HG02981 (cell line): ENCODE measurements around the gene AFF1.
"Not testable (repeated sequence)": the region's sequence is repeated elsewhere in the genome, so short reads cannot be mapped to it uniquely, and the experiment has no call there.

Source experiments
- ATAC-seq: cut with Tn5 transposase; IDR thresholded peaks from one replicate; pipeline ENCODE4 v1.9.1; 2021; ENCODE audit warnings: mild to moderate bottlenecking, moderate library complexity; ENCODE audit not compliant: unreplicated experiment

Gene AFF1

DNA sequence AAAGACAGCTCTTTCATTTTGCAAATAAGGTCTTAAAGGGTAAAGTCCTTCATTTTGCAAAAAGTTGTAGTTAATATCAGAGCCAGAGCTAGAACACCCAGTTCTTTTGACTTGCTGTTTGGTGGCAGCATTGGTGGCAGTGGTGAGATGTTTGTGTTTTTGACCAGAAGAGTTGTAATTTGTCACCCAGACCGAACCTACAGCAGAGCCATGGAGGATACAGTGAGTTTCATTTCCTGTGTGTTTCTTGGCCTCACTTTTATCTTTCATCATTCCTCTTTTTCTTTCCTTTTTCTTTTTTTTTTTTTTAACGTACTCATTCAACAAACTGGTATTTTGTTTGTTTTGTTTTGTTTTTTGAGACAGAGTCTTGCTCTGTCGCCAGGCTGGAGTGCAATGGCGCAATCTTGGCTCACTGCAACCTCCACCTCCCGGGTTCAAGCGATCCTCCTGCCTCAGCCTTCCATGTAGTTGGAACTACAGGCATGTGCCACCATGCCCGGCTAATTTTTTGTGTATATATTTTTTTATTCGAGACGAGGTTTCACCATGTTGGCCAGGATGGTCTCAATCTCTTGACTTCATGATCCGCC is 116.4 kb downstream of the AFF1 start:
- no peak for ATAC-seq

DNA sequence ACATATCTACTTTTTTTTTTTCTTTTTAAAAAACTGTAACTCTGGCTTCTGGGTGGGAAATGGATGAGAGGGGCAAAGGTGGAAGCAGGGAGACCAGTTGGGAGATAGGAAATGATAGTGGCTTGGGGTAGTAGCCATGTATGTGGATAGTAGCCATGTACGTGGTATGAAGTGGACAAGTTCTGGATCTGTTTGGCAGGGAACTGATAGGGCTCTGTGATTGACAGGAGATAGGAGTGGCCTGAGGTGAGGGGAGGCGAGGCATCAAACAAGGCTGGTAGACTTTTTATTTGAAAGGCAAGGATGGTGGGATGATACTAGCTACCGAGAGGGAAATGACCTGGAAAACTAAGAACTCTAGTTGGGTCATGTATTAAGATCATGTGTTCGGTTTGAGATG is 117.8 kb downstream of the AFF1 start:
- ATAC-seq: no peak

DNA sequence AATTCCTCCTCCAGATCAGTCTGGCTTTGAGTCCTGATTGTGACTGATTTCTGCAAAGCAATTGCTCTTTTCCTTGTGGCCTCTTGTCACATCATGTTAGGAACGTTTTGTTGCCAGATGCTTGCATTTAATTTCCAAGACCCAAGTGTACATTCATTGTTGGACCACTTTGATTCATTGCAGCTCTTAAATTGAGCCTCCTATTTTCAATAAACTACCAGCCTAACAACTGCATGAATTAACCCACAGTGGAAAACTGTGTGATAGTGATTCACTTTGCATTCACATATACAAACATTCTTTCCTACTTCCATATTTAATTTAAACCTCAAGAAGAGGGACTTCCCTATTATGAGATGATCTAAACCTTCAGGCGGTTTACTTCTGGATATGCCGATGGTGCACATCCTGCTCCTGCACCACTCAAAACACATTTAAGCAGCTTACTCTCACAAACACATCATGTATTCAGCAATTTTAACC is 118.4 kb downstream of the AFF1 start:
- no peak for ATAC-seq

DNA sequence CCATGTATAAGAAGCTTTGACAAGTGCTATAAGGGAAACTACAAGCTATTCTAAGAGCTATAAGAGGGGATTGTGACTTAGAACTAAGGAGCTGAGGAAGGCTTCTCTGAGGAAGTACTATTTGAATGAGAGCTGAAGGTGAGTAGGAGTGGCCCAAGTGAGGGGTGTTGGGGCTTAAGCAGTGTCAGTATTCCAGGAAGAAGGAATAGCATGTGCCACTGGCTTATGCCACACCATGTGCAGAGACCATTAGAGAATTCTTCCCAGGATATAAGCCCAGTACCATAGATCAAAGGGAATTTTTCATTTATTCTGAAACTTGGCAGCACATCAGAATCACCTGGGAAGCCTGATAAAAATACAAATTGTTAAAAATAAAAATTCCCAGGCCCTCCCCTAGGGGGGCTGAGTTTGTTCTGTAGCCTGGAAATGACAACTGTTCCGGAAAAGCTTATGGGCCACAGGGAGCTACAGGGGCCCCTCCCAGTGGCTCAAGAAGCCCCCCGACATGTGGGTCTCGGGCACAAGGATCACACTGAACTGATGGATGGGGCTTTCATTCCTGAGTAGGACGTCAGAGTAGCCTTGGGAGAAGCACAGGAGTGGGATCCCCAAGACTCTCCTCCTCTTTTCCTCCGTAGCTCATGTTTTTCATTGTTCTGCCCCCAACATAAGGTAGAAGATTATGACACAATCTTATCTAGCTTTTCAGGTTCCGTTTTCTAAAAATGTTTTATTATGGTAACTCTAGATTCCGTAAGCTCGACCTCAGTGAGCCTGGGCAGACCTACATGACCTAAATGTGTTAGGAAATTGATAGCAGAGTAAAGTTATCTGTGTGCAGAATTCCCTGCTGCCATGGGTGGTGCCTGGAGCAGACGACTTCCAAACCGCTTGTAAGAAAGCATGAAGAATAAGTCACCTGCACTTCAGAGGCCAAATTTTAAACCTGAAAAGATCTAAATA is 119.3 kb downstream of the AFF1 start:
- ATAC-seq: no peak

DNA sequence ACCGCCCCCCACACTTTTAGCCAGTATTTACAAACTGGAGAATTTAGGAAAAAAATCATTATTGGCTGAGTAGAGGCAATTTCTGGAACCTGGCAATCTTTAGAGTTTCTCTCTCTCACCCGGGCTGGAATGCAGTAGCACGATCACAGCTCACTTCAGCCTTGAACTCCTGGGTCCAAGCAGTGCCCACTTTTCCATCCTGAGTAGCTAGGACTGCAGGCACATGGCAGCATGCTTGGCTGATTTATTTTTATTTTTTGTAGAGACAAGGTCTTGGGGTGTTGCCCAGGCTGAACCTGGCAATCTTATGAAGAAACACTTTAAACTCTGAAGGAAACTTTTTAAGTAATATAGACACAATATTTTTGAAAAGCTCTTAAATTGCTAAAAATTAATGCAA is 120.1 kb downstream of the AFF1 start:
- no peak for ATAC-seq

DNA sequence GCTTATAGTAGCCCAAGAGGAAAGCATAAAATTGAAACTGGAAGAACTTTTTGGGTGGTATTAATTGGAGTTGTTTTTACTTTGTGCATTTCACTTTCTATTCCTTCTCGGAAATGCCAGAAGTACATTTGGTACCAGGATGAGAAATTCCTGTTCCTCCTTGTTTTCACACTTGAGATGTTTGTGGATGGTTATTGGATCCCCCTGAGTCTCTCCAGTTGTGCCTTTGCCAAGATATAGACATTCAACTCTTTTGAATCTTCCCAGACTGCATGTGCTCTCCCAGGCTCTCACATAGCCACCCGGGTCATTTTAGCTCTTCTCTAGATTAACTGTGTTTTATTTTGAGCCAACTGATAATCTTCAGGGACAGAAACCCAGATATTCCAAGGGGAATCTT is 120.5 kb downstream of the AFF1 start:
- ATAC-seq: no peak

DNA sequence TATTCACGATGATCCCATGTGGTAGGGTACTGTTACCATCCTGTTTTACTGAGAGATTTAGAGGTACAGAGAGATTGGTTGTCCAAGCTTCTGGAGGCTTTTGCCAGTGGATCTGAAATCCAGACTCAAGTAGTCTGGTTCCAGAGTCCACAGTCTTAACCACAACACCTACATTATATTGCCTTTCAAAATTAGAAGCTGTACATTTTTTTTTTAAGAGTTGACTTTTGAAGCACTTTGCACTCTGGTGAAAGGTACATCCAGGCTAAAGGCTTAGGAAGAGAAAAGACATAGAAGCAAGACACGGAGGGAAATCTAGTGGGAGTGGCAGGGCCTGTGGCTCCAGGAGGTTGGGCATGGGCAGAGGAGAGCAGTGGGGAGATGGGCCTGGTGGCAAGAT is 122.1 kb downstream of the AFF1 start:
- no peak for ATAC-seq

DNA sequence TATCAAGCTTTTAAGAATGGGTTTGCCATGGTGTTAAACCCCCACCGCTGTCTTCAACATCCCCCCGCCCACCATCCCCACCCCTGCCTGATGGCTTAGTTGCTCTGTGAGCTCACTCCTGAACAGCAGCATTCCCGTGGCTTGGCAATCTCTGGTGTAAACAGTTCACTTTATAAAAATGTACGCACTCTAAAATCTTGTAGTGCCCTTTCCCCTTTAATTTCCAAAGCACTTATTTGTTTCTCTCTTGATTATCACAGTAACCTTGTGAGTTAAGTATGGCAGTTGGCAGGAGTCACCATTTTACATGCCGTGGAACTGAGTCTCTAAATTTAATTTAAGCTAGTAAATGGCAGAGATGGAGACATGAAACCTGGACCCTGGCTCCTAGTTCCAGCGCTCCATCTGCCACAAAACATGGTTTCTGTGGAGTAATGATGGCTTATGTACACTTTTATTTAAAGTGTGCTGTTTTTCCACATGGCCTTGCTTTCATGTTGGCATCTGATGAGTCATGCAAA is 123.1 kb downstream of the AFF1 start:
- no peak for ATAC-seq

DNA sequence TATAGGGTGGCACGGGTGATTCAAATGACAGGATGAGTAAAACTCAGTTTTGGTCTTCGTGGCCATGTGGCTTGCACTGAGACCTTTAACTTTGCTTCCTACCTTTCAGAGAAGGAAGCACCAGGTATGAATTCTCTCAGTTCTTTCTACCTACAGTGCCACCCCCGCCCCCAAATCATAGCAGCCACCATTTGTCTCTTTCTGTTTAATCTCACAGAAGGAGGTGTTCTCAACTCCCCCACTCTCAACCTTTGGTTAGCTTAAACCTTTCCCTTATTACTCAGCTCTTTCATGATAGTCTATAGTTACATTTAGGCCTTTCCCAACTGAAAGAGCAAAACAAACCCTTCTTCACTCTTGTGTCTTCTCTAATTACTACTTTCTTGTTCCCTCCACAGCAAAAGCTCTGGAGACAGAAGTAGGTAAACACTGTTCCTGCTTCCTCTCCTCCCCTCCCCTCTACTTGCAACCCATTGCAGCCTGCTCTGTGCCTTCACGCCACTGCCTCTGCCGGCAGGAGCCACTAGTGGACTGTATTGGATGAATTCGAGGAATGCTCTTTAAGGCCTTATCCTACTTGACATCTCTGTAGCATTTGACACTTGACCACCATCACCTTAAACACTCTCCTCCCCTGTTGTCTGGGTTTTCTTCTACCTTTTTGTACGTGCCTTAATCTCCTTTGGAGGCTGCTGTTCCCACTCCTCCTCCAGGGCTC is 123.7 kb downstream of the AFF1 start:
- ATAC-seq: no peak

DNA sequence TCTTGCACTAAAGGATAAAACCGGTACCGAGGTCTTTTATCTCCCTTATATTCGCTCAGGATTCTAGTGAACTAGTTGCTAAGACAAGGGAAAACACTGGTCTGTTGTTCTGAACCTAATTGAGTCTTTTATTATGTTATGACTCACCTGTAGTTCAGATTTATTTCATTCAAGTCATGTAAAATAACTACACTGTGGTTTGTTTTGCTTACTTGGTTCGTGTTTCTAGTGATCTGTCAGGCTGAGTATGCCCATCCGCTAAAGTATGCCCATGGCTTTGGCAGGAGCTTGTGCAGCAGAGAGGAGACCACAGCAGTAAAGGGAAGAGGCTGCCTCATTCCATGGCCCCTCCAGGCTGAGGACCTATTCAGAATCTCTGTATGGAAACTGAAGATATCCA is 126.1 kb downstream of the AFF1 start:
- ATAC-seq: no peak

DNA sequence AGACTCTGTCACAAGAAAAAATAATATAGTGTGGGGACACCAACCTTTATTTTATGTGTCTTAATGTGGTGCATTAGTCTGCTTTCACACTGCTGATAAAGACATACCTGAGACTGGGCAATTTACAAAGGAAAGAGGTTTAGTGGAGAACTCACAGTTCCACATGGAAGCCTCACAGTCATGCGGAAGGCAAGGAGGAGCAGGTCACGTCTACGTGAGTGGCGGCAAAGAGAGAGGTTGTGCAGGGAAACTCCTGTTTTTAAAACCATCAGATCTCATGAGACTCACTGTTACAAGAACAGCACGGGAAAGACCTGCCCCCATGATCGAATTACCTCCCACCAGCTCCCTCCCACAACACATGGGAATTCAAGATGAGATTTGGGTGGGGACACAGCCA is 130.2 kb downstream of the AFF1 start:
- ATAC-seq: no peak

DNA sequence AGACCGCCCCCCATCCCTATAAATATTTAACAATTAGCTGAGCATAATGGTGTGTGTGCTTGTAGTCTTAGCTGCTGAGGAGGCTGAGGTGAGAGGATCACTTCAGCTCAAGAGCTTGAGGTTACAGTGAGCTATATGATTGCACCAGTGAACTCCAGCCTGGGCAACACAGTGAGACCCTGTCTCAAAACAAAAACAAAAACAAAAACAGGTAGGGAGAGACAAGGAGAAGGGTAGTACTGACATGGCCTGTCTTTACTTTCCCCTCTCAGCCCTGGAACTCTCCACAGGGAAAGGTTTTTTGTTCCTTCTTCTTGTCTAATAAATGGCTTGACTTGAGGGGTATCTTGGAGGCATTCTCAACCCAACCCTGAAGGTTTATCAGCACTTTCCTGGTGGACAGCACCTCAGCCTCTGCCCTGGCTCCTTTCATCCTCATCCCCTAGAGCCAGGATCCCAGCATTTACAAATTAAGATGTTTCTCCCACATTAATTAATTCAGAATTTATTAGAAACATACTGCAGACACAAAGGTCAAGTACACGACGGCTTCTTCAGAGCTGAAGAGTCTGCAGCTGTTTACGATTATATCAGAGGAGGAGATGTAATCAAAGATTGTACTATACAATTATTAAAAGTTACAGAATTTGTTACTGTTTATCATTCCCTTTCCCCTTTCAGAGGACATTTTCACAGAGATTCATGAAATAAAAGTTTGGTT is 131.8 kb downstream of the AFF1 start:
- no peak for ATAC-seq

DNA sequence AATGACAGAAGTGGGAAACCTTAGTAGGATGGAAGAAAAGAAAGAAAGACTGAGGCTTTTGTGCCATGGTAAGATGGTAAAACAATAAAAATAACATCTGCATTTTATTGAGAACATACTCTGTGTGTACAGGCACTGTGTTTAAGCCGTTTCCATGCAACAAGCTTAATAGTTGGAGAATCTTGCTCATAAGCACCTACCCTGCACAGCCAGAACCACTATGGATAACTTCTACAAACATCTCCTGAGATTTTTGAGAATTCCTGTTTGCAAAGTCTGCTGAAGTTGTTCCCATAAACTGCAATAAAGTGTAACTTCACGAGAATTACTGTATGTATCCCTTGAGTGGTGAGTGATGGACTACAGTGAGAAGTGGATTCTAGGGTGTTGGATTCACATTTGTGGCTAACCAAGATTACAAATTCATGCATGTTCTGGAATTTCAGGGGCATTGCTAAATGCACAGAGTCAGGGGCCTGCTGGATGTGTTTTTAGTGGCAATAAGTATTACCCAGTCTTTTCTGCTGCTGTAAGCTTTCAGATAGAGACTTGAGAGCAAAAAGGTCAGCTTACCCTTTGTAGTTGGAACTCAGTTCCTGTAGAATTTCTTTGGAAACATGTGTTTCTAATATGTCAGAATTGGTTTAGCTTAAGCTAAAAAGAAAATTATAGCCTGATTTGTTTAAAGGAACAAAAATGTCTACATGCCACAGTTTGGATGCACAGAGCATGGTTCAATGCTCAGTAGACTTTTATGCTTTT is 132.5 kb downstream of the AFF1 start:
- no peak for ATAC-seq

DNA sequence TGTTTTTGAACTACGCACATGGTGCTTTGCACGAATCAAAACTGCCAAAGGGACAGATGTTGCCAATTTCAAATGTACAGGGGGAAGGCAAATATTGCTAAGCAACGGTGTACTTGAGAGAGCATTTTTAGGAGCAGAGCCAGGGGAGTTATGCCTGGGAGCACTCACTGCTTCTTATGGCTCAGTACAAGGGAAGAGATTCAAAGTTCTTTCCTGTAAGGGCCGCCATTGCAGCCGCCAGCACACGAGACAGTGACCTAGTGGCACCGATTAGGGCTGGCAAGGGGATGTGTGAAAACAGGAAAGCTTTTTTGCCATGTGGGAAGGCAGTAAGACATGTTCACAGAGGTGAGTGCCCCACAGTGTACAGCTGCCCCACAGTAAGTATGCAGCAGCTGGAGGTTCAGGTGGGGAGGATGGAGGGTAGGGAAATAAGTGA is 133.8 kb downstream of the AFF1 start:
- no peak for ATAC-seq

DNA sequence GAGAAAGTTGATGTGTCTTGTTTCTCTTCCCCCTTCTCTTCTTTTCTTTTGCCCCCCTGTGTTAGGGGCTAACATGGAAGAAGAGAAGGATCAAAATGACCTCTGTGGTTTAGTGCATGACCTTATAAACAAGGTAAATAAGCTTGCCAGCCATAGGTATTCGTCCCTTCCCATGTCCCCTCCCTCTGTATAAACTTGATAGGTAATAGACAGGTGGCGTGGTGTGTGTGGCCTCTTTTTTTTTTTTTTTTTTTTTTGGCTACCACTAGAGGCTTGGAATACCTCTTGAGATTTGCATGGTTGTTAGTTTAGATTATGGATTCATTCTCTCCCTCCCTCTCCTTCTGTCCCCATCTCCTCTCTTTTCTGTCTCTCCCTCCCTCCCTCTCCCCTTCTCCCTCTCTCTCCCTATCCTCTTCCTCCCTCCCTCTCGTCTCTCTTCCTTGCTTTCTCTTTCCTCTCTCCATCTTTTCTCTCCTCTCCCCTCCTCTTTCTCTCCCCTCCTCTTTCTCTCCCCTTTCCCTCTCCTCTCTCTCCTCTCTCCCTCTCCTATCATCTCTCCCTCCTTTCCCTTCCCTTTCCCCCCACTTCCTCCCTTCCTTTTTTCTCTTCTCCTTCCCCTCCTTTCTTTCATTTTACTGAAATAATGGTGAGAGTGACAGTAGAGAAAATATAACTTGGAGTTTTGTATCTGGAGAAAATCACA is 134.4 kb downstream of the AFF1 start:
- no peak for ATAC-seq

DNA sequence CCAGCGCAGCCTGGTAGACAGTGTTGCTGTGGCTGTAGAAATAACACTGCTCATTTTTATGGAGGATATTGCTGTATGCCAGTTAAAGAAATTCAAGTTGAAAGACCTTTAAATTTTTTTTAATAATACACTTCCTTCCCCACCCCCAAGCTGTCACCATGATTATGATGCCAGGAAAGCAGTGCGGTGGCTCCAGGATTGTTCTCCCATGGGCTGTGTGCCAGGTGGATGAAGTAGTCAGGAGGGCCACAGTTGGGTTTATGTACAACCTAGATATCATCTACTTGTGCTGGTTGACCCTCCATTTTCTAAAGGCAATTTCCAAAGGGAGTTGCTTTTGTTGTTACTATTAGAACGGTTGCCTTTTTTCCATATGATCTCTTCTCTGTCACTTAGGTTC is 136.6 kb downstream of the AFF1 start:
- no peak for ATAC-seq

DNA sequence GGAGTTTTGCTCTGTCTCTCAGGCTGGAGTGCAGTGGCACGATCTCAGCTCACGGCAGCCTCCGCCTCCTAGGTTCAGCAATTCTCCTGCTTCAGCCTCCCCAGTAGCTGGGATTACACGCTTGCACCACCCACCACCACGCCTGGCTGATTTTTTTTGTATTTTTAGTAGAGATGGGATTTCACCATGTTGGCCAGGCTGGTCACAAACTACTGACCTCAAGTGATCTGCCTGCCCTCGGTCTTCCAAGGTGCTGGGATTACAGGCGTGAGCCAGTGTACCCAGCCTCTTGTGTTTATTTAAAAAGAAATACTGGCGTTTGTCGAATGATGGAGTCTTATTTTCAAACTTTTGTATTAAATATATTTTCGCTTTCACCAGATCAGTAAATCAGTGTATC is 137.7 kb downstream of the AFF1 start:
- ATAC-seq: not testable (repeated sequence)

DNA sequence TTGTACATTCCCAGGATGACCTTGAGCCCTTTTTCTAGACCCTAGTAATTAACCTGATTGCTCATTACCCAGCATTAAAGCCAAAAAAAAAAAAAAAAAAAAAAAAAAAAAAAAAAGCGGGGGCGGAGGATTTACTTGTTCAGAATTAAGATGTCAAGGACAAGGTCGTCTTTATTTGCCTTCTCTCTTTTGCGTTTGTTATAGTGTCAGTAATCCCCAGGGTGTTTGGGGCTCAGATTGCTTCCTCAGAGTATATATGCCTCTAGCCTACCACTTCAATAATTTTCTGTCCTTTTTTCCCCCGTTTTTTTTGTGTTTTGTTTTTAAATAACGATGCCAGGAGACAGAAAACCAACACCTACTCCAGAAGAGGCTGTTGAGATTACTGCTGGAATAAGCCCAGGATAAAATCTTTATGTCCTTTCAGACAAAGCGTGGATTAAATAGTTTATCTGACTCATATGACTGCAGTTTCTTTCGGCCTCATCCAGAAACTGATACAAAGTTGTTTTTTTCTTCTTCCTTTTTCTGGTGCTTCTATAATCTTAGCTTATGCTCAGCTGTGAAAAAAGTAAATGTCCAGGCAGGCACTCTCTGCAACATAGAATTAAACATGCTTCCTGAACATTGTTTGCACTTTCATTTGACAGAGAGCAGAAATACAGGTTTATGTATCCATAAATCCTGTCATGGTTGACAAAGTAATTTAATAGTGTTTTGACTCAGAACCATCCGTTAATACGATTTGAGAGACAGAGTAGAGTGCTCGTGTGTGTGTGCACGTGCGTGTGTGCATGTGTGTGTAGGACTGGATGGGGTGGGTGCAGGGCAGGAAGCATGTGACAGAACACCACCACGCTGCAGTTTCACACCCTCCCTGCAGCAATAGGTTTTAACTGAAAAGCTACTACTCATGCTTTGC is 138.6 kb downstream of the AFF1 start:
- ATAC-seq: peak; percentile 85
